H1 (cell line): ENCODE measurements around the gene TMEM150A. TPM values are rescaled to one million over a fixed set of nuclear protein-coding genes. Genes with fewer than 3 reads are reported as not detected.

Source experiments
- GABPA ChIP-seq: IDR thresholded peaks from 2 replicates; pipeline ENCODE4 v1.6.1; 2011; ENCODE audit warnings: mild to moderate bottlenecking, low read length, moderate library complexity, borderline replicate concordance; ENCODE audit not compliant: insufficient read depth
- SAP30 ChIP-seq: fragments of 300-600 bp; sonication (generic); IDR thresholded peaks from 2 replicates; pipeline ENCODE4 v1.7.1; 2012; ENCODE audit warnings: low read length, moderate library complexity, mild to moderate bottlenecking, inconsistent platforms; ENCODE audit not compliant: insufficient read depth, insufficient replicate concordance
- YY1 ChIP-seq: IDR thresholded peaks from 2 replicates; pipeline ENCODE4 v1.6.1; 2011; ENCODE audit warnings: low read depth, mild to moderate bottlenecking, low read length
- polyA plus RNA-seq, 7 experiments: library from polyadenylated mRNA; depleted of rRNA in 3 of 7; stranded (reverse) in 5 of 7; unstranded in 2 of 7; fragments of >200 nt in 5 of 7; fragments of 200-250 nt in 2 of 7; gene quantifications; 1 replicate in 5 of 7; 2 replicates in 1 of 7; 4 replicates in 1 of 7; pipeline versions ENCODE4 v1.2.1 to v1.2.3, GENCODE V29; 2011 to 2013; ENCODE audit warnings: missing spikeins in 2 of 7, mixed read lengths in 2 of 7
- total RNA-seq: library from RNA; stranded (reverse); fragmentation: NEBNext Ultra II Directional; extraction: Animal tissue kit (Norgen Biotek cat#: 25700); gene quantifications from 2 replicates; pipeline ENCODE4 v1.2.1, GENCODE V29; 2021

Gene TMEM150A
- total and polyA plus RNA-seq, 2 of the 8 experiments (the other 6 are each of a cell fraction or from before 2014, with no cell fraction given), result 19.8 to 29.9 TPM

GRCh38 chr2:85647823-85648526 is 45.5 kb upstream of the TMEM150A start (continued):
- TF ChIP-seq YY1 (no peak), GABPA (no peak), SAP30 (no peak)
